GM12865 (cell line): ENCODE results near the gene CABLES1.

Source experiments
- DNase-seq: peaks from one replicate; pipeline ENCODE4 v3.0.0; 2010; ENCODE audit warnings: low read depth
- H3K4me3 ChIP-seq: 2 replicates; pipeline ENCODE4 v1.5.1; 2011; ENCODE audit warnings: mild to moderate bottlenecking, low read depth, low read length, control low read depth
- TF ChIP-seq, protein P1 (sequence below): IDR thresholded peaks from 2 replicates; pipeline ENCODE4 v1.5.1; 2011; ENCODE audit warnings: low read length, control low read depth, low read depth, inconsistent platforms; ENCODE audit not compliant: insufficient read depth; ENCODE audit errors: missing control alignments

The CABLES1 gene

DNA sequence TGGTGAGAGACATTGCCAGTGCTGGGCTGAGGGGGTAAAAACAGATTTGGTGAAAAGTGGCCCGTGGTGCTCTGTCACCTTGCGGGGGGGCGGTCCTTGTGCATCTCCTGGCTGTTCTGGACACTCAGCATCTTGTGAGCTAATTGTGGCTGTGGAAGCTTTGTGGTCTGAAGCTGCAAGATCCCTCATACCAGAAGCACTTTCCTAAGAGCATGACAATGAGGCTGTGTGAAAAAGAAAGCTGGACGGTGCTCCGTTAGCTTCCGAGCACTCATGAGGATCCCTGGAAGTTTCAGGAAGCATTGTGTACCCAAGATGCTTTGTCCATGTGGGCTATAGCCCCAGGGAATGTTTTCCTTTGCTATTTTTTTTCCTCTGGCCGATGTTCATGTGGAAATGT is 74.5 kb downstream of the CABLES1 start:
- H3K4me3 ChIP-seq, result no peak overlapping the region
- no peak for DNase-seq
- TF ChIP-seq, protein P1, sequence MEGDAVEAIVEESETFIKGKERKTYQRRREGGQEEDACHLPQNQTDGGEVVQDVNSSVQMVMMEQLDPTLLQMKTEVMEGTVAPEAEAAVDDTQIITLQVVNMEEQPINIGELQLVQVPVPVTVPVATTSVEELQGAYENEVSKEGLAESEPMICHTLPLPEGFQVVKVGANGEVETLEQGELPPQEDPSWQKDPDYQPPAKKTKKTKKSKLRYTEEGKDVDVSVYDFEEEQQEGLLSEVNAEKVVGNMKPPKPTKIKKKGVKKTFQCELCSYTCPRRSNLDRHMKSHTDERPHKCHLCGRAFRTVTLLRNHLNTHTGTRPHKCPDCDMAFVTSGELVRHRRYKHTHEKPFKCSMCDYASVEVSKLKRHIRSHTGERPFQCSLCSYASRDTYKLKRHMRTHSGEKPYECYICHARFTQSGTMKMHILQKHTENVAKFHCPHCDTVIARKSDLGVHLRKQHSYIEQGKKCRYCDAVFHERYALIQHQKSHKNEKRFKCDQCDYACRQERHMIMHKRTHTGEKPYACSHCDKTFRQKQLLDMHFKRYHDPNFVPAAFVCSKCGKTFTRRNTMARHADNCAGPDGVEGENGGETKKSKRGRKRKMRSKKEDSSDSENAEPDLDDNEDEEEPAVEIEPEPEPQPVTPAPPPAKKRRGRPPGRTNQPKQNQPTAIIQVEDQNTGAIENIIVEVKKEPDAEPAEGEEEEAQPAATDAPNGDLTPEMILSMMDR, result no peak

DNA sequence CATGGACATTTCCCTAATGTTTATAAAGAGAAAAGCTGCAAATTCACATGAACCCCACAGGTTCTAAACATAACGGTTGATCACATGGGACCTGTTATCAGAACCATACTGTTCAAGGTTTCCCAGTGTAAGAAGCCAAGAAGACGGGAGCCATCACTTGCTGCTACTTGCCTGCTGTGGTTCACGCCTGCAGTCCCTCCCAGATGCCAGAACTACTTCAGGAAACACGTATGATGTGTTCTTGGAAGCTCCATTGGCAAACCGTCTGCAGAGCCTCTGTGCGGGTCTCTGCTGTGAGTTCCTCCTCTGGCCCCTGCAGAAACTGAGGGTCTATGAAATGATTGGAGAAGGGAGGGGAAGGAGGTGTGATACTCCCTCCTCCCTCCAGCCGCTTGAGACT is 75.2 kb downstream of the CABLES1 start:
- DNase-seq, result no peak
- TF ChIP-seq, protein P1, result no peak
- no peak overlapping the region for H3K4me3 ChIP-seq

DNA sequence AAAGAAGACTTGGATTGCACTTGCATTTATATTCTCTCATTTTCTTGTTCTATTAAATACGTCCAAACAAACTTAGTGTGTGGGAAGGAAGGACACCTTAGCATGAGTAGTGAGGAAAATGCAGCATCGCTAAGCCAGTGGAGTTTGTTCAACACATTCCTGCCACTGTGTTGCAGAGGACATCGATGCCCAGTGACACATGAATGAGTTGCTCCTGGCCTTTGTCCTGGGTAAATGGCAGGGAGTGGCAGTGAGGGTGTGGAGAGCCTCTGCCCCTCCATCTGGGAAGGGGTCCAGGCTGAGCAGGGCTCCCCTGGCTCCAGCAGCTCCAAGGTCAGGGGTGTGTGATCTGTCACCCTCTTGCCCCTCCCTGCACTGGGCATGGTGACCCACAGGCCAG is 75.9 kb downstream of the CABLES1 start:
- H3K4me3 ChIP-seq, result no peak overlapping the region
- TF ChIP-seq, protein P1, result no peak
- DNase-seq, result no peak

DNA sequence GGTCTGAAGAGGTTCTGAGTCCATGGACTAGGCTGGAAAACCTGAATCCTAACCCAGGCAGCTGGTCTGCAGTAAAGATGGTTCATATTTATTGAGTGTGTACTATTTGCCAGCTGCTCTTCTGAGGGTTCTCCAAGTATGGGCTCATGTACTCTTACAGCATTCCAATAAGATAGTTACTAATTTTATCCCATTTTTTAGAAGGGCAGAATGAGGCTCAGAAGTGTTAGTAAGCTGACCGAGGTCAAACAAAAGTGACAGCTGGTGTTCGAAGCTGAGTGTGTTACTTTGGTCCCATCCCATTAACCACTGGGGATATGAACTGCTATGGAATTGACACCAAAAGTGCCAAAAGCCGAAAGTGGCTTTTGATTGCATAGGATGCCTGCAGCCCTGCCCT is 76.9 kb downstream of the CABLES1 start:
- no peak for DNase-seq
- TF ChIP-seq, protein P1, result no peak
- H3K4me3 ChIP-seq, result no peak overlapping the region

DNA sequence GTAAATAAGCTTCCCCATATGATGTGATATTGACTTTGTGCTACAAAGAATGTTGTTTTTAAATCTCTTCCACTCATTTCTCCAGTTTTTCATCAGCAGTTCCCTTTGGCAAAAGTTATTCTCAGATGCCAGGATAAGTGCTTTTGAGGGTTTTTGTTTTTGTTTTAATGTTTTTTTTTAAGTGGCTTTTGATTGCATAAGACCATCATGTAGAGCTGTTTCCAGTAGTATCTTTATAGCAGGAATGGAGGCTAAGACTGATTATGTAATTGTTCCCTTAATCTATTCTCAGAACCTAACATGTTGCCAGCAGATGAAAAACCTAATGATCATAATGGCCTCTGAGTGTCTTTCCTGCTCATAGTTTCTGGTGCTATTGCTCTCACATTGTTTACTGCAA is 77.9 kb downstream of the CABLES1 start:
- DNase-seq, result no peak
- H3K4me3 ChIP-seq, result no peak overlapping the region
- TF ChIP-seq, protein P1, result no peak

DNA sequence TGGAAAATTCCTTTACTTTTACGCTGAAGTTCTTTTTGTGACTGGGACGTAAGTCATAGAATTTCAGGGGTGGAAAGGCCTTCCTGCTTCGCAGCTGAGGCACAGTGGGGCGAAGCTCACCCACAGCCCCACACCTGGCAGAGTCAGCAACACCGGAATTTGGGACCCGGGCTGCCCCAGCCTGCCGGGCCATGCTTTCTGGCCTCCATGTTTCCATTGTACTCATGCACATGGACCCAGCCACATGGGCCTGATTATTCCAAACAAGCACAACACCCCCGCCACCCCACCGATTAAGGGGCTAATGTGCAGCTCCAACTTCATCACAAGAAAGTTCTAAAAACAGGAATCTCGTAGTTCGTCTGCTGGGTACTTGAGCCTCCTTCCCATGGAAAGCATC is 82.5 kb downstream of the CABLES1 start:
- no peak overlapping the region for H3K4me3 ChIP-seq
- TF ChIP-seq, protein P1, result no peak
- DNase-seq, result no peak

DNA sequence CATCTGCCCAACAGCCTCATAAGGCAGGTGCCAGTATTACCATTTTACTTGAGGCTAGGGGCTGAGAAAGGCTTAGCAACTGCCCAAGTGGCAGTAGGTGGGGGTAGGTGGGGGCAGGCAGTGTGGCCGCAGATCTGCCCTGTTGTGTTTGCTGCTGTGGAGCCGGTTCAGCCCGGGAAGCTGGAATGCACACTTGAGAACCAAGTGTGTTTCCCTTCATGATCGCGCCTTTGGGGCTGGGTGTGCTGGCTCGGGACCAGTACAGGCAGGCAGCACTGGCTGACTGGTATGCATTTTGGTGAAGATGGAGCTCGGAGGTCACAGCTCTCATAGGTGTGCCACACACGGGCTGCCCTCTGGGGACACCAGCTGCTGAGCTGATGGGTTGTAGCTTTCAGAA is 85.1 kb downstream of the CABLES1 start:
- no peak for DNase-seq
- H3K4me3 ChIP-seq, result no peak overlapping the region
- TF ChIP-seq, protein P1, result no peak
